GM13976 (cell line): Measurements from ENCODE around the gene NIF3L1.

Experiments
- DNase-seq: peaks from one replicate; pipeline ENCODE4 v3.0.0; 2012; ENCODE audit warnings: low spot score
- CTCF ChIP-seq: IDR thresholded peaks from 2 replicates; pipeline ENCODE4 v1.5.1; 2012; ENCODE audit warnings: borderline replicate concordance, mild to moderate bottlenecking; ENCODE audit not compliant: insufficient read depth; ENCODE audit errors: extremely low read depth, missing control alignments, control extremely low read depth
- in situ Hi-C: fragments of 300-500 bp; cut with MboI; formaldehyde crosslinking; loops from one replicate; pipeline ENCODE4 v1.12.0; 2022; ENCODE audit warnings: low sequenced_read_pairs, mixed read lengths, inconsistent platforms; ENCODE audit not compliant: unreplicated experiment

Gene NIF3L1, protein sequence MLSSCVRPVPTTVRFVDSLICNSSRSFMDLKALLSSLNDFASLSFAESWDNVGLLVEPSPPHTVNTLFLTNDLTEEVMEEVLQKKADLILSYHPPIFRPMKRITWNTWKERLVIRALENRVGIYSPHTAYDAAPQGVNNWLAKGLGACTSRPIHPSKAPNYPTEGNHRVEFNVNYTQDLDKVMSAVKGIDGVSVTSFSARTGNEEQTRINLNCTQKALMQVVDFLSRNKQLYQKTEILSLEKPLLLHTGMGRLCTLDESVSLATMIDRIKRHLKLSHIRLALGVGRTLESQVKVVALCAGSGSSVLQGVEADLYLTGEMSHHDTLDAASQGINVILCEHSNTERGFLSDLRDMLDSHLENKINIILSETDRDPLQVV

DNA sequence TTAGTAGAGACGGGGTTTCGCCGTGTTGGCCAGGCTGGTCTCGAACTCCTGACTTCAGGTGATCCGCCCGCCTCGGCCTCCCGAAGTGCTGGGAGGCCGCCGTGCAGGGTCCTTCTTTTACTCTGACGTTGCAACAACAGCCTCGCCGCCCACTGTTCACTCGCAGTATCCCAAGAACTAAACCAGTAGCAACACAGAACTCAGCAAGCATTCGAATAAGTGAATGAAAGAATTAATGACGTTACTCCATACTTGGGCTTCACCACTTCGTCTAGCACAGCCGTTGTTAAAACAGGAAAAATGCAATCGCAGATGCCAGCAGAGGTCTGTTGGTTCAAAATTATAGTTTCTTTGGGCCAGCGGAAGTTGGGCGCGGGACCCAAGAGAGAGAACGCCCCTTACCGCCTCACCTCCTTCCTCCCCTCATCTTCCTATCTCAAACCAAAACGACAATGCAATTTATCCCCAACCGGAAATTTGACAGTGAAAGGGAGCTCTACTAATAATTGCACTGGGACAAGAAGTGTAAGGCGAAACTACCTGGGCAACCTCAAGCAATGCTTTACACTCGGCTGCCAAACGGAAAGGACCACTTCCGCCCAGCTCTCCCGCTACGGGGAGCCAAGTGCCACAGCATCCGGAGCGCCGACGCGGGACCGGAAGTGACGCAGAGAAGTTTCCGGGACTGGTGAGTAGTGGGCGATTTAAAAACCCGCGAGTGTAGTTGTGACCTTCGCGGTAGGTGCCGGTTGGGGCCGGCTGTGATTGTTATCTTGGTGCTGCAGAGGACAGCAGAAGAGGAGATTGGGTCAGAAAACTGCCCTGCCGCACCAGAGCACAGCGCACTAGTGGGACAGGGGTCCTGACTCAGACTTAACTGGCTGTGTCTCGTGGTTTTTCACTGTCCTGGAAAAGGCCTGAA is at the start of gene NIF3L1, which contains the start of gene PPIL3:
NIF3L1 (plus strand) TSS at position 668 of the 922 bp plus-strand sequence. CDS start 2,573 bp downstream, outside the sequence.
PPIL3 (minus strand) TSS at position 374 of the 922 bp plus-strand sequence. CDS start 1,462 bp downstream, outside the sequence.
- DNase-seq = peak; percentile 89
- in situ Hi-C loops = no loop called here
- TF ChIP-seq CTCF = no peak

DNA sequence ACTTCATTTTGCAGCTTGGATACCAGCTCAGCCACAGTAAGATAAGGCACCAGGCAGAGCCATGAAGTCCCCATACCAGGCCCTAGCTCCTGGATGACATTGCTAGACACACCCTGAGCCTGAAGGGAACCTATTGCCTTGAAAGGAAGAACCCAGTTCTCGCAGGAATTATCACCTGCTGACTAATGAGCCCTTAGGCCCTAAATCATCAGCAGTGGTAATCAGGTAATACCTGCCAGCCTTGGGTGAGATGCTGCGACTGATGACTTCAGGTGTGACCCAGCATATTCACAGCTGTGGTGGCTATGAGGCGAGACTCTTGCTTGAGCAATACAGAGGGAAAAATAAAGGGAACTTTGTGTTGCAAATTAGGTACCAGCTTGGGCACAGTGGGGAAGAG is 49.7 kb upstream of the NIF3L1 start:
- in situ Hi-C loops = no loop called here
- DNase-seq = no peak
- TF ChIP-seq CTCF = no peak

GRCh38 chr2:200843993-200844948 is 44.9 kb upstream of the NIF3L1 start:
- no peak for TF ChIP-seq CTCF
- in situ Hi-C loops = no loop called here
- no peak for DNase-seq

- no peak for DNase-seq
- no peak for TF ChIP-seq CTCF
- in situ Hi-C loops = no loop called here
Observed at GRCh38 chr2:200845194-200845593, 44.0 kb upstream of the NIF3L1 start.

DNA sequence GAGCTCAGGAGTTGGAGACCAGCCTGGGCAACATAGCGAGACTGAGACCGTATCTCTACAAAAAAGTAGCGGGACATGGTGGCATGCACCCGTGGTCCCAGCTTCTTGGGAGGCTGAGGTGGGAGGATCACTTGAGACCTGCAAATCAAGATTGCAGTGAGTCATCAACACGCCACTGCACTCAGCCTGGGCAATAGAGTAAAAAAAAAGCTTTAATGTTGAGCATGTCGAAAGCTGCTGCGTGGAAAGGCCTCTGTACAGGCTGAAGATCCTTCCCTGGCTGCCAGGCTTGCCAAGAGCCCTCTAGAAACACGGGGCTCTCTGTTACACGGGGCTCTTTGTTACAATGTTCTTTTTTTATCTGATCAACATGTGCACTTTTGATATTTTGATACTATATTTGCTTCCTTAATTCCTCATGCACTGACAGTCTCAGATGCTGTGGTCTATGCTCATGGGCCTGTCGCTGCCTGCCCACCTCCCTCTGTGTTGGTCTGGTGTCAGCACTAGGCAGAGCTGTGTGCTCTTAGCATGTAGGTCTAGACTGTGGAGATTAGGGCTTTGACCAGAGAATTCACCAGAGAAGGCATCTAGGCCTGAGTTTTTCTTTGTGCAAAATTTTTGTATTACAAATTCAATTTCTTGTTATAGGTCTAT is 43.4 kb upstream of the NIF3L1 start:
- no peak for DNase-seq
- in situ Hi-C loops = no loop called here
- no peak for TF ChIP-seq CTCF

GRCh38 chr2:200847269-200847668 is 41.9 kb upstream of the NIF3L1 start:
- TF ChIP-seq CTCF = no peak
- in situ Hi-C loops = no loop called here
- no peak for DNase-seq
